GM12892 (cell line): ENCODE results near the gene ABCA3.

Source experiments
- POLR2A ChIP-seq: IDR thresholded peaks from 2 replicates; pipeline ENCODE4 v1.6.1; 2011; ENCODE audit warnings: low read depth, low read length, control low read depth
- POLR2AphosphoS5 ChIP-seq: IDR thresholded peaks from 2 replicates; pipeline ENCODE4 v1.6.1; 2011; ENCODE audit warnings: low read depth, low read length, control low read depth

DNA sequence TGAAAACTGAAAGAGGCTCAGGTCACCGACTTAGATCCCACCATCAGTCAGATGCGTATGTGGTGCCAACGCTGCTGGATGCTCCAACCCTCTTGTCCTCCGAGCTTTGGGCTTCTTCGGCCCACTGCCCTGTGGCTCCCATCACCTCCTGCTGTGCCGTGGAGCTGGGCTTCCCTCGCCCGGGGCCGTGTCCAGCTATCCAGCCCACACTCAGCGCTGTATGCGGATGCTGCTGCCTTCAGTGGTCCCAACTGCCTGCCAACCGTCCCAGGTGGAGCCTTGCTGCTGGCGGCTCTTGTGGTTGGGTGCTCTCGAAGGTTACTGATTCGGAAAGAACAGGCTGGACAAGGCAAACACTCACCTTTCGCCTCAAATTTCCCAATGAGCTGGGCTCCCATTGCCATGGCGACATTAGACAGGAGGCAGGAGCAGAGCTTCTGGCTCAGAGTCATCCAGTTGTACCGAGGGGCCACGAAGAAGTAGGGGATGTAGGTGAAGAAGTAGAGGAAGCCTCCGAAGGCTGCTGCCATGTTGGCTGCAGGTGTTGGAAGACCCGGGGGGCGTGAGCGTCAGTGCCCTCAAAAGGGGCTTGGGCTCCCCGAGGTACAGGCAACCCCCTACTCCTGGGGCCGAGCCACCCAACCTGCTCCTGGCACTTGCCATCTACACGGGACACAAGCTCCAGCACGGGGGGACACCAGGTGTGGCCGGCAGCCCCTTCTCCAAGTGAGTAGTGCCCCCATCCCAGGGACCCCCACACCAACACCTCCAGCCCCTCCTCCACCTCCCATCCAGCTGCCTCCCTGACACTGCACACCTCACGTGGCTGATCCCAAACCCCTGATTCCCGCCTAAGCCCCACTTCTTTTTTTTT lies 32.2 kb downstream of the ABCA3 start:
- TF ChIP-seq POLR2AphosphoS5 (no peak), POLR2A (no peak)
